PFSK-1 (cell line): ENCODE measurements around the gene UGT1A10.

Source experiments
- FOXP2 ChIP-seq: optimal IDR thresholded peaks from 2 replicates; pipeline ENCODE3; 2011; ENCODE audit warnings: borderline replicate concordance, control low read depth, inconsistent platforms; ENCODE audit not compliant: insufficient read depth; ENCODE audit errors: extremely low read length, extremely low read depth
- POLR2AphosphoS5 ChIP-seq: IDR thresholded peaks from 2 replicates; pipeline ENCODE4 v1.6.1; 2012; ENCODE audit warnings: low read depth, mild to moderate bottlenecking, control low read depth, low read length, moderate library complexity
- REST ChIP-seq, 2 experiments: IDR thresholded peaks; 2 replicates each; pipeline versions ENCODE4 v1.6.1 to v1.8.0; 2011 to 2012; ENCODE audit warnings: low read depth in 2 of 2, low read length in 2 of 2, control low read depth in 1 of 2, inconsistent platforms in 1 of 2, mild to moderate bottlenecking in 1 of 2, moderate library complexity in 1 of 2; ENCODE audit not compliant: insufficient read depth in 1 of 2
- SIN3A ChIP-seq: IDR thresholded peaks from 2 replicates; pipeline ENCODE4 v1.6.1; 2012; ENCODE audit warnings: mild to moderate bottlenecking, low read length, moderate library complexity, borderline replicate concordance; ENCODE audit not compliant: insufficient read depth
- TAF1 ChIP-seq: IDR thresholded peaks from 2 replicates; pipeline ENCODE4 v1.6.1; 2012; ENCODE audit warnings: low read length, control low read depth, borderline replicate concordance; ENCODE audit not compliant: insufficient read depth

UGT1A10 gene

GRCh38 chr2:233780771-233781170 lies 144.5 kb downstream of the UGT1A10 start:
- no peak for TF ChIP-seq REST (IDR thresholded peaks at IDR 0.05; ENCODE audit: insufficient read depth in 1 of 2, low read depth in 2 of 2, low read length in 2 of 2)
- TF ChIP-seq TAF1 = no peak
- TF ChIP-seq FOXP2 = no peak
- no peak for TF ChIP-seq SIN3A

- TF ChIP-seq FOXP2 (no peak), TAF1 (no peak), SIN3A (no peak), REST (IDR thresholded peaks at IDR 0.05; ENCODE audit: insufficient read depth in 1 of 2, low read depth in 2 of 2, low read length in 2 of 2) (no peak), POLR2AphosphoS5 (no peak)
These were observed 153.3 kb downstream of the UGT1A10 start for GRCh38 chr2:233789554-233789953.

- TF ChIP-seq TAF1 (no peak), REST (IDR thresholded peaks at IDR 0.05; ENCODE audit: insufficient read depth in 1 of 2, low read depth in 2 of 2, low read length in 2 of 2) (no peak), SIN3A (no peak), FOXP2 (no peak), POLR2AphosphoS5 (no peak)
These were observed 155.1 kb downstream of the UGT1A10 start for GRCh38 chr2:233791151-233791882.

GRCh38 chr2:233791883-233792329 lies 155.7 kb downstream of the UGT1A10 start:
- TF ChIP-seq TAF1 (no peak), POLR2AphosphoS5 (no peak), SIN3A (no peak), REST (IDR thresholded peaks at IDR 0.05; ENCODE audit: insufficient read depth in 1 of 2, low read depth in 2 of 2, low read length in 2 of 2) (no peak), FOXP2 (no peak)

GRCh38 chr2:233792720-233793119 lies 156.5 kb downstream of the UGT1A10 start:
- TF ChIP-seq FOXP2 (no peak), POLR2AphosphoS5 (no peak), SIN3A (no peak), TAF1 (no peak), REST (IDR thresholded peaks at IDR 0.05; ENCODE audit: insufficient read depth in 1 of 2, low read depth in 2 of 2, low read length in 2 of 2) (no peak)
